ENCODE measurements around the gene PCCA.

DNA sequence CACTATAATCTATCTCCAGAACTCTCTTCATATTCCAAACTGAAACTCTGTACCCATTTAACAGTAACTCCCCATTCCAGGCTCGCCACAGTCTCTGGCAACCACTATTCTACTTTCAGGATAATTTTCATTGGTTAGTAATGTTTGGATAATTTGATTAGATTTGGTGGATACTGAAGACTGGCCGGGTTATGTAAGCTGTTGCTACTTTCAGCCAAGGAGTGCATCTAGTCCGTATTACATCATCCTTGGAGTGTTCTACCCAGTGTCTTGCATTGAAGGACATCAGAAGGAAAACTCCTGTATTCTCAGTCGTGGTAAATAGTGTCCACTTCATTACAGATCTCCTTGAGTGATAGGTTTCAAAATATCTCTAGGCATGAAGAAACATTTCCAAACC is 60.5 kb downstream of the PCCA start:
- TF ChIP-seq, protein P1, sequence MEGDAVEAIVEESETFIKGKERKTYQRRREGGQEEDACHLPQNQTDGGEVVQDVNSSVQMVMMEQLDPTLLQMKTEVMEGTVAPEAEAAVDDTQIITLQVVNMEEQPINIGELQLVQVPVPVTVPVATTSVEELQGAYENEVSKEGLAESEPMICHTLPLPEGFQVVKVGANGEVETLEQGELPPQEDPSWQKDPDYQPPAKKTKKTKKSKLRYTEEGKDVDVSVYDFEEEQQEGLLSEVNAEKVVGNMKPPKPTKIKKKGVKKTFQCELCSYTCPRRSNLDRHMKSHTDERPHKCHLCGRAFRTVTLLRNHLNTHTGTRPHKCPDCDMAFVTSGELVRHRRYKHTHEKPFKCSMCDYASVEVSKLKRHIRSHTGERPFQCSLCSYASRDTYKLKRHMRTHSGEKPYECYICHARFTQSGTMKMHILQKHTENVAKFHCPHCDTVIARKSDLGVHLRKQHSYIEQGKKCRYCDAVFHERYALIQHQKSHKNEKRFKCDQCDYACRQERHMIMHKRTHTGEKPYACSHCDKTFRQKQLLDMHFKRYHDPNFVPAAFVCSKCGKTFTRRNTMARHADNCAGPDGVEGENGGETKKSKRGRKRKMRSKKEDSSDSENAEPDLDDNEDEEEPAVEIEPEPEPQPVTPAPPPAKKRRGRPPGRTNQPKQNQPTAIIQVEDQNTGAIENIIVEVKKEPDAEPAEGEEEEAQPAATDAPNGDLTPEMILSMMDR (conservative IDR thresholded peaks at IDR 0.05 in 1 of 2, IDR thresholded peaks at IDR 0.05 in 1 of 2; ENCODE audit: low read depth in 1 of 2, low read length in 2 of 2): no peak
- no peak for TF ChIP-seq EZH2 (IDR thresholded peaks at IDR 0.05; ENCODE audit: low read length, missing control alignments)
